ENCODE measurements around the gene MAGEA8. TPM values are rescaled to one million over a fixed set of nuclear protein-coding genes. Genes with fewer than 3 reads are reported as not detected.

MAGEA8 gene
- total RNA-seq, 2 donors from 2014 or later = not detected

- ATAC-seq = no peak
- WGBS, 2 donors = 94 to 100% methylated on average over 1 to 2 of the region's 2 CpGs
- intact Hi-C loops (cut with DNase I) = no loop called here
Observed at GRCh38 chrX:149841929-149842328, 39.1 kb upstream of the MAGEA8 start.

GRCh38 chrX:149845385-149845784 lies 35.6 kb upstream of the MAGEA8 start:
- Histone ChIP-seq H3K27me3 (no peaks in the 10 kb centered on the region), H3K4me1 (no peaks in the 10 kb centered on the region), H3K36me3 (replicated peaks in 1 of 2; ENCODE audit: insufficient read depth in 1 of 2, low read depth in 2 of 2) (no peaks in the 10 kb centered on the region), H3K9me3 (no peaks in the 10 kb centered on the region), H3K4me3 (no peak overlapping the region), H3K27ac (no peak overlapping the region)
- intact Hi-C loops (cut with DNase I) = no loop called here
- ATAC-seq (no peak), DNase-seq (no peak)
- TF ChIP-seq POLR2A (IDR thresholded peaks at IDR 0.05) (no peak), CTCF (IDR thresholded peaks at IDR 0.05) (no peak)
- 87 to 90% methylated on average over 1 of the region's 1 CpG for WGBS, 2 donors

More at GRCh38 chrX:149841929-149842328, 39.1 kb upstream of the MAGEA8 start:
- Histone ChIP-seq H3K4me3 (no peak overlapping the region), H3K27ac (no peak overlapping the region), H3K27me3 (no peaks in the 10 kb centered on the region), H3K9me3 (no peaks in the 10 kb centered on the region), H3K4me1 (no peaks in the 10 kb centered on the region), H3K36me3 (replicated peaks in 1 of 2; ENCODE audit: insufficient read depth in 1 of 2, low read depth in 2 of 2) (no peaks in the 10 kb centered on the region)
- DNase-seq = no peak
- TF ChIP-seq POLR2A (IDR thresholded peaks at IDR 0.05) (no peak), CTCF (IDR thresholded peaks at IDR 0.05) (no peak)

- H3K27ac ChIP-seq = no peak overlapping the region
- no peaks in the 10 kb centered on the region for H3K9me3 ChIP-seq
- WGBS, 2 donors = 43 to 79% methylated on average over 1 to 3 of the region's 3 CpGs
- no peaks in the 10 kb centered on the region for H3K36me3 ChIP-seq (replicated peaks in 1 of 2; ENCODE audit: insufficient read depth in 1 of 2, low read depth in 2 of 2)
- H3K4me3 ChIP-seq = no peak overlapping the region
- ATAC-seq (no peak), DNase-seq (no peak)
- TF ChIP-seq POLR2A (IDR thresholded peaks at IDR 0.05) (no peak), CTCF (IDR thresholded peaks at IDR 0.05) (no peak)
- H3K4me1 ChIP-seq = no peaks in the 10 kb centered on the region
- intact Hi-C loops (cut with DNase I) = no loop called here
- no peaks in the 10 kb centered on the region for H3K27me3 ChIP-seq
Observed at GRCh38 chrX:149846789-149847188, 34.2 kb upstream of the MAGEA8 start.

- Histone ChIP-seq H3K4me1 (no peaks in the 10 kb centered on the region), H3K27me3 (no peaks in the 10 kb centered on the region), H3K9me3 (no peaks in the 10 kb centered on the region), H3K4me3 (no peak overlapping the region), H3K27ac (no peak overlapping the region), H3K36me3 (replicated peaks in 1 of 2; ENCODE audit: insufficient read depth in 1 of 2, low read depth in 2 of 2) (no peaks in the 10 kb centered on the region)
- intact Hi-C loops (cut with DNase I) = no loop called here
- ATAC-seq (no peak), DNase-seq (no peak)
- TF ChIP-seq CTCF (IDR thresholded peaks at IDR 0.05) (no peak), POLR2A (IDR thresholded peaks at IDR 0.05) (no peak)
- 77% methylated on average over 3 of the region's 3 CpGs; no CpG with 5 or more reads in 1 of the 2 donors for WGBS, 2 donors
Observed at GRCh38 chrX:149848855-149849254, 32.1 kb upstream of the MAGEA8 start.

- no peak for DNase-seq
- WGBS, 2 donors = 73 to 74% methylated on average over 2 of the region's 2 CpGs
- intact Hi-C loops (cut with DNase I) = no loop called here
- H3K36me3 ChIP-seq (replicated peaks in 1 of 2; ENCODE audit: insufficient read depth in 1 of 2, low read depth in 2 of 2) = no peaks in the 10 kb centered on the region
- no peaks in the 10 kb centered on the region for H3K27me3 ChIP-seq
- no peaks in the 10 kb centered on the region for H3K9me3 ChIP-seq
- H3K4me1 ChIP-seq = no peaks in the 10 kb centered on the region
- ATAC-seq = no peak
- H3K4me3 ChIP-seq = no peak overlapping the region
- H3K27ac ChIP-seq = no peak overlapping the region
- TF ChIP-seq POLR2A (IDR thresholded peaks at IDR 0.05) (no peak), CTCF (IDR thresholded peaks at IDR 0.05) (no peak)
Observed at GRCh38 chrX:149849787-149850186, 31.2 kb upstream of the MAGEA8 start.

All from body of pancreas (tissue), 4 donors.